Fibroblast of mammary gland (primary cell): ENCODE measurements around the gene SLCO2A1.

ENCODE experiments used
- DNase-seq: peaks from one replicate; pipeline ENCODE4 v3.0.0-alpha.2; 2010; ENCODE audit warnings: low read depth
- H3K4me3 ChIP-seq: 2 replicates; pipeline ENCODE4 v1.5.1; 2011; ENCODE audit warnings: low read depth, mild to moderate bottlenecking, low read length, moderate library complexity; ENCODE audit not compliant: control insufficient read depth
- TF ChIP-seq, protein P1 (sequence below): conservative IDR thresholded peaks from 2 replicates; pipeline ENCODE4 v1.5.1; 2011; ENCODE audit warnings: low read depth, low read length, inconsistent platforms; ENCODE audit not compliant: control insufficient read depth, insufficient read depth

The SLCO2A1 gene

DNA sequence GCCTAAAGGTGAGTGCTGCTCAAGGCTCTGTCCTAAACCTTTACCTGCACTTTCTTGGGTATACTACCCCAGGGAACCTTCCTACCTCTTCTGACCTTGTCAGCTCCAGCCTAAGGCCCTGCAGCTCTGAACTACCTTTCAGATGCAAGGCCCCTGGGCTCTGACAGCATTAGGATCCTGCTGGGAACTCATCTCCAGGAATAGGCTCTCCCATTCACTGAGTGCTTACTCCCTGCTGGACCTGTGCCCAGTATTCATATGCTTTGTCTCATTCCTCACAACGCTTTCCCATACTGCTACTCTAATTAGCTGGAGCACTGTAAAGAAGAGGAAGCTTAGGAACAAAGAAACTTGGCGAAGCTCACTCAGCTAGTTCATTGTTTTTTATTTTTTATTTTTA, 80.3 kb downstream of the SLCO2A1 start:
- TF ChIP-seq, protein P1, sequence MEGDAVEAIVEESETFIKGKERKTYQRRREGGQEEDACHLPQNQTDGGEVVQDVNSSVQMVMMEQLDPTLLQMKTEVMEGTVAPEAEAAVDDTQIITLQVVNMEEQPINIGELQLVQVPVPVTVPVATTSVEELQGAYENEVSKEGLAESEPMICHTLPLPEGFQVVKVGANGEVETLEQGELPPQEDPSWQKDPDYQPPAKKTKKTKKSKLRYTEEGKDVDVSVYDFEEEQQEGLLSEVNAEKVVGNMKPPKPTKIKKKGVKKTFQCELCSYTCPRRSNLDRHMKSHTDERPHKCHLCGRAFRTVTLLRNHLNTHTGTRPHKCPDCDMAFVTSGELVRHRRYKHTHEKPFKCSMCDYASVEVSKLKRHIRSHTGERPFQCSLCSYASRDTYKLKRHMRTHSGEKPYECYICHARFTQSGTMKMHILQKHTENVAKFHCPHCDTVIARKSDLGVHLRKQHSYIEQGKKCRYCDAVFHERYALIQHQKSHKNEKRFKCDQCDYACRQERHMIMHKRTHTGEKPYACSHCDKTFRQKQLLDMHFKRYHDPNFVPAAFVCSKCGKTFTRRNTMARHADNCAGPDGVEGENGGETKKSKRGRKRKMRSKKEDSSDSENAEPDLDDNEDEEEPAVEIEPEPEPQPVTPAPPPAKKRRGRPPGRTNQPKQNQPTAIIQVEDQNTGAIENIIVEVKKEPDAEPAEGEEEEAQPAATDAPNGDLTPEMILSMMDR: no peak
- no peak for DNase-seq
- H3K4me3 ChIP-seq: no peak overlapping the region

DNA sequence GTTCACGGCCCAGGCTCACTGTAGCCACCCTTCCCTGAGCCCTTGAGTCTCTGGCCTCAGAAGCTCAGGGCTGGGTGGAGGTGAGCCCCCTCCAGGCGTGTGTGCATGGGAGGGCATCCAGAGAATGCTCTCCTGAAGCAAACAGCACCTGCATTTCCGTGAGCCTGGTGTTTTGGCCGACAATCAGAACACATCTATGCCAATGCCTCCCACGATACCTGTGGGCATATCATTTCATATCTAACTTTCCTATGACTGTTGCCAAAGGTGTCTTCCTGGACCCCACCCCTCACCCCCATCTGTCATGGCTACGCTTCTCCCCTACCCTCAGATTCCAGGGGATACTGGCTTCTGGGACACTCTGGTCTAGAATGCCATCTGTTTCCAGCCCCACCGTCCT, 80.7 kb downstream of the SLCO2A1 start:
- TF ChIP-seq, protein P1: no peak
- DNase-seq: no peak
- no peak overlapping the region for H3K4me3 ChIP-seq

DNA sequence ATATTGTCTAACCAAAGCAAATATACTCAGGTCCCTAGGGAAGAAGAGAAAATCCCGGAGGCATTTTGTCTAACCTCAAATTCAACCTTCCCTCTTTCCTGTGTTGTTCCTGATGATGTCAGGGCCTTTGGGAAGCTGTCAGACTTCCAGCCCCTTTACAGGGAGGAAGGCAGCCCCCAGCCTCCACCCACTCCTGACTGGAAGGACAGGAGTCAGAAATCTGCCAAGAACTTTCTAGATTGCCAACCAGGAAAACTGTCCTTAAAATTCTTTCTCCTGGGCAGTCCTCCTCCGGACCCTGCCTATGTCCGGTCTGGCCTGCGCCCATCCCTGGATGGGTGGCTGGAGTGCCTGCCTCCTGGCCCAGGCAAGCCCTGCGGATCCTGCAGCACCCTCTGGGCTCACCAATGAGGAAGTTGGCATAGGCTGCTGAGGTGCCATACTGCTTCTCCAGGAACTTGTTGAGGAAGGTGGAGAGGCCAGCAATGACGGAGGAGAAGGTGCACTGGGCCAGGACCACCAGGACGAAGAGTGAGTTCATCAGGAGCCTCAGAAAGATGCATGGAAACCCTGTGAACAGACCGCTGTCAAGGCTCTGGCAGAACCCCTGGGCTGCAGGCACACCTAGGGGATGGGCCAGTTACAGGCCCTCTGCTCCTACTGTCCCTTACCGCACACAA, 81.5 kb downstream of the SLCO2A1 start:
- no peak overlapping the region for H3K4me3 ChIP-seq
- TF ChIP-seq, protein P1: no peak
- DNase-seq: peak; percentile 68

DNA sequence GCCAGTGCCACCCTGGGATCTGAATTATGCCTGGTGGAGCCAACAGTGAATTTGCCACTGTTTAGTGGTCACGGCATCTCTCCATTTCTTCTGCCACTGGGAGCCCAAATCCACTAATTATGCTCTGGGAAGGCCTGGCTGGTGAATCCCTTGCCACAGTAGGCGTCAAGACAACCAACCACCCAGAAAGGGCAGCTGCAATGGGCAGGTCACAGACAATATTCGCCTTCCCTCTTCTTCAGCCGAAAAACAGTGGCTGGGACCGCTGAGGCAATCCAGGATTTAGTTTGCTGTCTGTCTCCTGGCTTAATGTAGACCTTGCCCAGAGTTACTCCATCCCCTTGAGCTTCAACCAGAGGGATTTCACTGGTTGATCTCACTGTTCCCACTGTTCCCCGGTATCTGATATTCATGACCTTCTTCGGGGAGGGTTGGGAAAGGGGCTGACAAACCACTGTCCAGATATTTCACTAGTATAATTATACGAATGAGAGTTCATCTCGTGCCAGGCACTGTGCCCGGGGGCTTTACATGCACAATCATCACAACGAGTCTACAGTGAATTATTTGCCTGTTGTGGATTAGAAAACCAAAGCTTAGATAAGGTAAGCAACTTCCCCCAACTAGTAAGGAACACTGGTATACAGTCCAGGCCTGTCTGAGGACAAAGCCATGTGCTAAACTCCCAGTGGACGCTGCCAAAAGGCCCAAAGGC, 84.2 kb downstream of the SLCO2A1 start:
- no peak overlapping the region for H3K4me3 ChIP-seq
- no peak for DNase-seq
- TF ChIP-seq, protein P1: no peak

DNA sequence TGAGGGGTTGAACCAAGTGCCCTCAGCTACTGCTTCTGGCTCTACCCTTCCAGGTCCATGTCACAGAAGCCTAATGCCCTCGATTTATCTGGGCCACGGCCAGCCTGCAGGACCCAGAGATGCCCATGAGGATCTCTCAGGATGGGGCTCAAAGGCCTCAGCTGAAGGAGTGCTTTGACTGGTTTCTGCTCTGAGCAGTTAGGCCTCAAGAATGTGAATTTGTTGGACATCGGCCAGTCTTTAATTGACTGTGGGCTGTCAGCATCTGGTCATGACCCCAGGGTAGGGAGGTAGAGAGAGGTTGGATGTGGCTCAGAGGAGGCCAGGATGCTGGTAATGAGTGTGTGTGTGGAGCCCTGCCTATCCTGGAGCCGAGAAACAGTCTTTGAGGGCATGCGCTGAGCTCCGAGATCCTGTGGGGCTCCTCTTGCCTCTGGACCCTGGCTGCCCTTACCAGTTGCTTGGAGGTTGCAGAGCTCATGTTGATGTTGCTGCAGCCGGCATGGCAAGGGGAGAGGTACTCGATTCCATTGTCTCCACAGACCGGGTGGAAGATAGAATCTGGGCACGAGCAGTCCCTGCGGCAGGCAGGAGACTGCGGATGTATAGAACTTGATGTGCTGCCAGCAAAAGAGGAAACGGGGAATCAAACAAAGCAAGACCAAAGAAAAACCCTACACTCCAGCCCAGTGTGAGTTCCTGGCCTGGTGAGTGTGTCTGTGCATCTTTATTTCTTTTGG, 84.9 kb downstream of the SLCO2A1 start:
- TF ChIP-seq, protein P1: no peak
- H3K4me3 ChIP-seq: no peak overlapping the region
- DNase-seq: peak; percentile 93

DNA sequence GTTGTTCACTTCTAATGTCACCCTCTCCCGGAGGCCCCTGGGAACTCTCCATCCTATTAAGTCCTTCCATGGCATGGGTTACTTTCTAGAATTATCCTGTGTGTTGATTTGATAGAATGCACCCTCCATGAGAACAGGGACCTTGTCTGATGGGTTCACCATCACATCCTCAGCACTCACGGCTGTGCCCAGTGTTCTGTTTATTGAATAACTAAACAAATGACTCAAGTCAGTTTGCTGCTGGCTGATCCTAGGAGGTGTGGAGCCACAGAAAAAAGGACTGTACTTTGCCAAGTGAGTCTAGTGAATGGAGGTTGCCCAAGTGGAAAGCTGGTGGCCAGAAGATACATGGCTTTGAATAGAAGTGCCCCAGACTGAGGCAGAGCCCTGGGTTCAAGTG, 85.5 kb downstream of the SLCO2A1 start:
- DNase-seq: peak; percentile 62
- TF ChIP-seq, protein P1: no peak
- H3K4me3 ChIP-seq: no peak overlapping the region
